A673 (cell line): ENCODE measurements around the gene FOXI1. TPM values are rescaled to one million over a fixed set of nuclear protein-coding genes. Genes with fewer than 3 reads are reported as not detected.

ENCODE experiments used
- BruUV-seq: library from RNA; stranded (reverse); fragments of 400-500 nt; replicated peaks from 2 replicates; lab custom pipeline; 2021; lab: Mats Ljungman, UMichigan
- CTCF ChIA-PET: fragments of 300-600 bp; sonication (Branson Sonifier 250); formaldehyde crosslinking; loops from one replicate; lab custom pipeline; 2022; ENCODE audit warnings: antibody characterized with exemption; lab: Charles Lee
- POLR2A ChIA-PET: fragments of 300-600 bp; sonication (Branson Sonifier 250); formaldehyde crosslinking; loops from one replicate; lab custom pipeline; 2022; ENCODE audit warnings: antibody characterized with exemption; ENCODE audit not compliant: low non-redundant PET; lab: Charles Lee
- DNase-seq: peaks from one replicate; pipeline ENCODE4 v3.0.0-alpha.2; 2015; ENCODE audit warnings: low spot score
- H3K27ac ChIP-seq: fragments of 200-600 bp; sonication (generic); 2 replicates; pipeline ENCODE4 v1.5.1; 2016; ENCODE audit warnings: mixed run types, low read depth, mild to moderate bottlenecking, mixed read lengths, antibody characterized with exemption, low read length; ENCODE audit not compliant: poor library complexity, severe bottlenecking
- H3K27me3 ChIP-seq: fragments of 200-600 bp; sonication (generic); replicated peaks from 2 replicates; pipeline ENCODE4 v1.6.1; 2017; ENCODE audit warnings: mixed run types, low read depth, mild to moderate bottlenecking, mixed read lengths, antibody characterized with exemption, low read length; ENCODE audit not compliant: insufficient read depth, poor library complexity
- H3K36me3 ChIP-seq: fragments of 200-600 bp; sonication (generic); 2 replicates; pipeline ENCODE4 v1.6.1; 2016; ENCODE audit warnings: mixed run types, mild to moderate bottlenecking, mixed read lengths, antibody characterized with exemption, low read length; ENCODE audit not compliant: insufficient read depth, poor library complexity, severe bottlenecking
- H3K4me1 ChIP-seq: fragments of 200-600 bp; sonication (generic); 2 replicates; pipeline ENCODE4 v1.6.1; 2017; ENCODE audit warnings: mixed run types, mild to moderate bottlenecking, mixed read lengths, antibody characterized with exemption, low read length; ENCODE audit not compliant: insufficient read depth, poor library complexity, severe bottlenecking
- H3K4me3 ChIP-seq: fragments of 200-600 bp; sonication (generic); 2 replicates; pipeline ENCODE4 v1.5.1; 2016; ENCODE audit warnings: low read depth, mixed run types, mild to moderate bottlenecking, mixed read lengths, low read length; ENCODE audit not compliant: poor library complexity, severe bottlenecking
- H3K9me3 ChIP-seq: fragments of 200-600 bp; sonication (generic); 2 replicates; pipeline ENCODE4 v1.6.1; 2016; ENCODE audit warnings: mixed run types, low read depth, mild to moderate bottlenecking, mixed read lengths, antibody characterized with exemption, low read length; ENCODE audit not compliant: poor library complexity, severe bottlenecking
- CTCF ChIP-seq: fragments of 300-800, 200-600 bp; sonication (generic); conservative IDR thresholded peaks from 2 replicates; pipeline ENCODE4 v1.5.1; 2017; ENCODE audit warnings: low read depth, mild to moderate bottlenecking, antibody characterized with exemption, low read length, moderate library complexity, mixed read lengths
- EZH2 ChIP-seq: fragments of 200-600 bp; sonication (generic); IDR thresholded peaks from 2 replicates; pipeline ENCODE4 v1.6.1; 2017; ENCODE audit warnings: borderline replicate concordance, low read depth, mild to moderate bottlenecking, mixed read lengths, antibody characterized with exemption, low read length; ENCODE audit not compliant: poor library complexity, severe bottlenecking
- intact Hi-C: fragments of 100-400 bp; cut with micrococcal nuclease; formaldehyde crosslinking; loops from one replicate; pipeline ENCODE4 v1.10.0; 2022; ENCODE audit not compliant: unreplicated experiment
- total RNA-seq: library from RNA; stranded (reverse); gene quantifications from 2 replicates; pipeline ENCODE4 v1.2.3, GENCODE V29; 2021

FOXI1 gene
- total RNA-seq, 1 experiment from 2014 or later: not detected

GRCh38 chr5:170126061-170126460 lies 20.4 kb downstream of the FOXI1 start:
- Histone ChIP-seq H3K27me3 (no peaks in the 10 kb centered on the region), H3K4me1 (no peaks in the 10 kb centered on the region), H3K36me3 (no peaks in the 10 kb centered on the region), H3K27ac (no peak overlapping the region), H3K4me3 (no peak overlapping the region), H3K9me3 (peaks cover 14% of the 10 kb centered on the region)
- CTCF ChIA-PET: no interaction called here
- no peak for DNase-seq
- TF ChIP-seq CTCF (no peak), EZH2 (no peak)
- no TSS peak for BruUV-seq
- POLR2A ChIA-PET: no interaction called here
- intact Hi-C loops: no loop called here

- no peak for TF ChIP-seq CTCF
- TF ChIP-seq EZH2: no peak
- no TSS peak for BruUV-seq
- DNase-seq: no peak
- POLR2A ChIA-PET: no interaction called here
- H3K4me1 ChIP-seq: no peaks in the 10 kb centered on the region
- no peak overlapping the region for H3K4me3 ChIP-seq
- no peak overlapping the region for H3K27ac ChIP-seq
- no peaks in the 10 kb centered on the region for H3K36me3 ChIP-seq
- intact Hi-C loops: no loop called here
- H3K9me3 ChIP-seq: peaks cover 14% of the 10 kb centered on the region
- H3K27me3 ChIP-seq: no peaks in the 10 kb centered on the region
- CTCF ChIA-PET: no interaction called here
These were observed 20.9 kb downstream of the FOXI1 start for GRCh38 chr5:170126626-170127025.

- no peak for DNase-seq
- TF ChIP-seq CTCF (no peak), EZH2 (no peak)
- CTCF ChIA-PET: no interaction called here
- H3K27me3 ChIP-seq: no peaks in the 10 kb centered on the region
- H3K4me1 ChIP-seq: no peaks in the 10 kb centered on the region
- H3K27ac ChIP-seq: no peak overlapping the region
- BruUV-seq: no TSS peak
- H3K9me3 ChIP-seq: peaks cover 11% of the 10 kb centered on the region
- no peaks in the 10 kb centered on the region for H3K36me3 ChIP-seq
- intact Hi-C loops: no loop called here
- POLR2A ChIA-PET: no interaction called here
- H3K4me3 ChIP-seq: no peak overlapping the region
These were observed 25.5 kb downstream of the FOXI1 start for GRCh38 chr5:170131235-170131634.
